GM18508 (cell line): ENCODE results near the gene SLC36A1.
"Not testable (repeated sequence)": the region's sequence is repeated elsewhere in the genome, so short reads cannot be mapped to it uniquely, and the experiment has no call there.

Experiments used
- ATAC-seq: cut with Tn5 transposase; IDR thresholded peaks from one replicate; pipeline ENCODE4 v1.9.1; 2021; ENCODE audit warnings: moderate number of reproducible peaks; ENCODE audit not compliant: insufficient read depth, unreplicated experiment

The SLC36A1 gene

GRCh38 chr5:151447174-151448037 is at the start of gene SLC36A1:
SLC36A1 (plus strand) TSS chr5:151447603; CDS start chr5:151458793, 11,190 bp downstream.
- ATAC-seq = peak; percentile 50

GRCh38 chr5:151405334-151406160 is 41.9 kb upstream of the SLC36A1 start:
- ATAC-seq = no peak

- no peak for ATAC-seq
Measured at GRCh38 chr5:151406322-151406947, 41.0 kb upstream of the SLC36A1 start.

GRCh38 chr5:151408591-151409230 is 38.7 kb upstream of the SLC36A1 start:
- no peak for ATAC-seq

- no peak for ATAC-seq
Measured at GRCh38 chr5:151413800-151414199, 33.6 kb upstream of the SLC36A1 start.

GRCh38 chr5:151414536-151414935 is 32.9 kb upstream of the SLC36A1 start:
- ATAC-seq = no peak

GRCh38 chr5:151417712-151418111 is 29.7 kb upstream of the SLC36A1 start:
- ATAC-seq = no peak

GRCh38 chr5:151420127-151420526 is 27.3 kb upstream of the SLC36A1 start:
- ATAC-seq = no peak

GRCh38 chr5:151424892-151425523 is 22.4 kb upstream of the SLC36A1 start:
- ATAC-seq = no peak

GRCh38 chr5:151426347-151426746 is 21.1 kb upstream of the SLC36A1 start:
- ATAC-seq = not testable (repeated sequence)

GRCh38 chr5:151427258-151427657 is 20.1 kb upstream of the SLC36A1 start:
- peak; percentile 97 for ATAC-seq

- no peak for ATAC-seq
Measured at GRCh38 chr5:151430731-151431130, 16.7 kb upstream of the SLC36A1 start.

GRCh38 chr5:151431666-151432065 is 15.7 kb upstream of the SLC36A1 start:
- no peak for ATAC-seq

GRCh38 chr5:151432210-151432609 is 15.2 kb upstream of the SLC36A1 start:
- no peak for ATAC-seq

GRCh38 chr5:151434570-151435237 is 12.7 kb upstream of the SLC36A1 start:
- no peak for ATAC-seq

GRCh38 chr5:151448038-151448985 is 909 bp downstream of the SLC36A1 start:
- no peak for ATAC-seq

- ATAC-seq = no peak
Measured at GRCh38 chr5:151449297-151449696, 1.9 kb downstream of the SLC36A1 start.

- ATAC-seq = no peak
Measured at GRCh38 chr5:151449839-151450238, 2.4 kb downstream of the SLC36A1 start.
